ENCODE measurements around the gene FBXL7.

GRCh38 chr5:15693382-15693728 lies 193.4 kb downstream of the FBXL7 start:
- no peak for TF ChIP-seq CTCF (IDR thresholded peaks at IDR 0.05; ENCODE audit: low read depth, low read length)
- TF ChIP-seq EZH2phosphoT487 (IDR thresholded peaks at IDR 0.05; ENCODE audit: low read depth), result no peak

Data from OCI-LY3 (cell line).